Activated B cell treated with CpG ODN at 0.5 μM for 24 hours (primary cell): ENCODE results near the gene UBE2Q1. TPM values are rescaled to one million over a fixed set of nuclear protein-coding genes. Genes with fewer than 3 reads are reported as not detected.

Experiments used
- ATAC-seq: fragments of 200-7000 bp; cut with Tn5 transposase; one replicate; pipeline ENCODE4 v1.10.0; 2021; ENCODE audit warnings: low read depth, mild to moderate bottlenecking, moderate library complexity
- CTCF ChIA-PET: fragments of 350-600 bp; sonication (Branson Sonifier 250); formaldehyde crosslinking; loops from one replicate; lab custom pipeline; 2021; ENCODE audit warnings: antibody characterized with exemption; lab: Charles Lee
- POLR2A ChIA-PET: fragments of 350-600 bp; sonication (Branson Sonifier 250); formaldehyde crosslinking; loops from one replicate; lab custom pipeline; 2021; ENCODE audit warnings: antibody characterized with exemption; lab: Charles Lee
- DNase-seq: peaks from one replicate; pipeline ENCODE4 v3.0.0; 2022
- H3K27ac Mint-ChIP-seq: one replicate; pipeline ENCODE4 v1.8.0; 2020; ENCODE audit warnings: mixed read lengths
- H3K27me3 Mint-ChIP-seq: one replicate; pipeline ENCODE4 v1.8.0; 2021; ENCODE audit warnings: mixed read lengths
- H3K36me3 Mint-ChIP-seq: one replicate; pipeline ENCODE4 v1.8.0; 2021; ENCODE audit warnings: low read depth, mixed read lengths
- H3K4me1 Mint-ChIP-seq: one replicate; pipeline ENCODE4 v1.8.0; 2021; ENCODE audit warnings: mixed read lengths
- H3K4me3 Mint-ChIP-seq: one replicate; pipeline ENCODE4 v1.8.0; 2020; ENCODE audit warnings: mild to moderate bottlenecking, mixed read lengths
- H3K9me3 Mint-ChIP-seq: one replicate; pipeline ENCODE4 v1.8.0; 2020; ENCODE audit warnings: mixed read lengths
- intact Hi-C: fragments of 100-400 bp; cut with micrococcal nuclease; formaldehyde crosslinking; loops from one replicate; pipeline ENCODE4 v1.15.1; 2024
- total RNA-seq: library from RNA; stranded (reverse); gene quantifications from 2 replicates; pipeline ENCODE4 v1.2.3, GENCODE V29; 2022
- TF ChIP-seq, protein P1 (sequence below): fragments of 200-600 bp; IDR thresholded peaks from one replicate; pipeline ENCODE4 v1.8.0; 2022; ENCODE audit warnings: antibody characterized with exemption, mild to moderate bottlenecking

Gene UBE2Q1
- total RNA-seq, 1 donor from 2014 or later, result 104 TPM

DNA sequence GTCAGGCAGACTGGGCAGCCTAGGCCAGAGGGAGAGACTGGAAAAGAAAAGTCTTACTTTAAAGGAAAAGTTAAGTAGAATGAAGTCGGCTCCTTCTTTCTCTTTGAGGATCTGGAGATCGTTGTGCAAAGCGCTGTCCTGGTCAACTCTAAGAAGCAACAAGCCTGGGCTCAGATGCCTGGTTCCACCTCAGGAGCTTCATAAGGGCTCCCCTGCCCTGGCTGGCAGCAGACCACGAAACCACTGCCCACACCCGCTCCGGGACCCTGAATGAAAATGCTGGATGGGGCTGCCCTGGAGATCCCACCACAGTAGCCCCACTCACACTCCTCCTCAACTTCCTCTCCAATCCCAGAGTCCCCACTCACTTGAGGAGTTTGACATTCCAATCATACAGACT lies 6.4 kb downstream of the UBE2Q1 start:
- no peak overlapping the region for H3K4me3 Mint-ChIP-seq
- CTCF ChIA-PET, result interaction anchor here (0.9 kb wide), 1 partner anchor 72 kb away, joined by 3 read pairs; no protein-coding TSS in a partner anchor
- H3K9me3 Mint-ChIP-seq, result no peaks in the 10 kb centered on the region
- ATAC-seq (no peak), DNase-seq (no peak)
- H3K27ac Mint-ChIP-seq, result no peak overlapping the region
- intact Hi-C loops, result loop anchor here (10.0 kb wide), 1 partner anchor 623 kb away; the partner anchor contains the start of genes KRTCAP2 and TRIM46
- no peaks in the 10 kb centered on the region for H3K27me3 Mint-ChIP-seq
- TF ChIP-seq, protein P1, sequence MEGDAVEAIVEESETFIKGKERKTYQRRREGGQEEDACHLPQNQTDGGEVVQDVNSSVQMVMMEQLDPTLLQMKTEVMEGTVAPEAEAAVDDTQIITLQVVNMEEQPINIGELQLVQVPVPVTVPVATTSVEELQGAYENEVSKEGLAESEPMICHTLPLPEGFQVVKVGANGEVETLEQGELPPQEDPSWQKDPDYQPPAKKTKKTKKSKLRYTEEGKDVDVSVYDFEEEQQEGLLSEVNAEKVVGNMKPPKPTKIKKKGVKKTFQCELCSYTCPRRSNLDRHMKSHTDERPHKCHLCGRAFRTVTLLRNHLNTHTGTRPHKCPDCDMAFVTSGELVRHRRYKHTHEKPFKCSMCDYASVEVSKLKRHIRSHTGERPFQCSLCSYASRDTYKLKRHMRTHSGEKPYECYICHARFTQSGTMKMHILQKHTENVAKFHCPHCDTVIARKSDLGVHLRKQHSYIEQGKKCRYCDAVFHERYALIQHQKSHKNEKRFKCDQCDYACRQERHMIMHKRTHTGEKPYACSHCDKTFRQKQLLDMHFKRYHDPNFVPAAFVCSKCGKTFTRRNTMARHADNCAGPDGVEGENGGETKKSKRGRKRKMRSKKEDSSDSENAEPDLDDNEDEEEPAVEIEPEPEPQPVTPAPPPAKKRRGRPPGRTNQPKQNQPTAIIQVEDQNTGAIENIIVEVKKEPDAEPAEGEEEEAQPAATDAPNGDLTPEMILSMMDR, result no peak
- H3K36me3 Mint-ChIP-seq, result peaks cover 79% of the 10 kb centered on the region
- H3K4me1 Mint-ChIP-seq, result peaks cover 20% of the 10 kb centered on the region
- POLR2A ChIA-PET, result interaction anchor here (0.5 kb wide), 2 partner anchors 57 to 1726 kb away, joined by 6 read pairs; no protein-coding TSS in a partner anchor

DNA sequence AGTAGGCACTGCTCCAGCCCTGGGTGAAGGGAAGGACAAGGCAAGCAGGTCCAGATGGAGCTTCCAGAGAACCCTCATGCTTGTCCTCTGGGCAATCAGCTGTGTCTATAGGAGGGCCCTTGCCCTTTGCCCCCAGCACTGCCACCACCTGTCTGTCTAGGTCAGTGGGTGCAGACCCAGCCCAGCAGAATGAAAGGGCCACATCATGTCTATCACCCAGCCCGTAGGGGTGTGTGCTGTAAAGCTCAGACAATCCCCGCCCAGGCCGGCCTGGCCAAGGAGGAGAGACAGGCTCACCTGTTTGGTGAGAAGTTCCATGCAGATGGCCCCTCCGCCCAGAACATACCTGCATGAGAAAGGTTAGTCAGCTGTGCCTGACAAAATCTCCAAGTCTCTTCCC lies 7.0 kb downstream of the UBE2Q1 start:
- Mint-ChIP-seq H3K4me3 (no peak overlapping the region), H3K9me3 (no peaks in the 10 kb centered on the region), H3K27me3 (no peaks in the 10 kb centered on the region), H3K4me1 (peaks cover 16% of the 10 kb centered on the region), H3K36me3 (peaks cover 79% of the 10 kb centered on the region), H3K27ac (no peak overlapping the region)
- DNase-seq (no peak), ATAC-seq (no peak)
- ChIA-PET POLR2A (interaction anchor here (0.5 kb wide), 1 partner anchor 57 kb away, joined by 6 read pairs; no protein-coding TSS in a partner anchor), CTCF (interaction anchor here (0.9 kb wide), 1 partner anchor 72 kb away, joined by 3 read pairs; no protein-coding TSS in a partner anchor)
- TF ChIP-seq, protein P1, result no peak
- intact Hi-C loops, result loop anchor here (10.0 kb wide), 1 partner anchor 623 kb away; the partner anchor contains the start of genes KRTCAP2 and TRIM46

DNA sequence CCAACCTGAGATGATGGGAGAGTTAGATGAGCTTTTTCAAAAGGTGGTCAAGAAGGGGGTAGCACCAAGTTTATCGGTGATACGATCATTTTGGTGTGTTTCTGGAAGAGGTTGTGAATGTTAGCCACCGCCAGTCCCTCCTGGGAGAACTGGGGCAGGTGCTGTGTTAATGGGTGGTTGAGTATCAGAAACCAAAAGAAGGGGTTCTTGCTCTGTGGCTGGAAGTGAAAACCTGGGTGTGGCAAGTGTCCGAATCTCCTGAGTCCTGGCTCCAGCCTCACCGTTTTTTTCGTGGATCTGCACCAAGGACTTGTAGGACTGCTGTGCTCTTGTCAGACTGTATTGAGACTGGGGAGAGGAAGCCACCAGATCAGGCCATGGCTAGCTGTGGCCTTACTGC lies 7.8 kb downstream of the UBE2Q1 start:
- TF ChIP-seq, protein P1, result no peak
- POLR2A ChIA-PET, result no interaction called here
- intact Hi-C loops, result loop anchor here (10.0 kb wide), 1 partner anchor 624 kb away; the partner anchor contains the start of genes KRTCAP2 and TRIM46
- CTCF ChIA-PET, result interaction anchor here (6.2 kb wide), 1 partner anchor 70 kb away, joined by 101 read pairs; no protein-coding TSS in a partner anchor
- ATAC-seq (no peak), DNase-seq (no peak)
- no peak overlapping the region for H3K4me3 Mint-ChIP-seq
- H3K36me3 Mint-ChIP-seq, result peaks cover 71% of the 10 kb centered on the region
- H3K27me3 Mint-ChIP-seq, result no peaks in the 10 kb centered on the region
- H3K9me3 Mint-ChIP-seq, result no peaks in the 10 kb centered on the region
- no peak overlapping the region for H3K27ac Mint-ChIP-seq
- H3K4me1 Mint-ChIP-seq, result peaks cover 9% of the 10 kb centered on the region

DNA sequence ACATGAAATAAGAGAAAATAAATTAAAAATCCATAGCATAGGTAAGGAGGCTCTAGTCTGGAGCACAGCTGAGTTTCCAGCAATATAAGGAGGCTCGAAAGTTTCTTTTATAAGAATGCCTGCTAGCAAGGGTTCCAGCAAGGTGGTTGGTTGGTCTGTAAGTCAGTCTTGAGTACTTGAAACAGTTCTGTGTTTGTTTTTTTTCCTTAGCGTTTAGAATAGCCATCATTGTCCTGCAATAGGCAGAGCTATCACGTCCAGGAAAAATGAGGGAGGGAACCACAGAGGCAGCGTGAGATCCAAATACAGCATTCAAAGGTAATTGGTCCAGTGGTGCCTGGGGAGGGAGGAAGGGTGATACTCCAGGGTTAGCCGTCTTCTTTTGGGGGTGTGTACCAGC lies 8.4 kb downstream of the UBE2Q1 start:
- Mint-ChIP-seq H3K9me3 (no peaks in the 10 kb centered on the region), H3K27ac (no peak overlapping the region), H3K4me1 (peaks cover 5% of the 10 kb centered on the region), H3K27me3 (no peaks in the 10 kb centered on the region), H3K4me3 (no peak overlapping the region), H3K36me3 (peaks cover 66% of the 10 kb centered on the region)
- ATAC-seq, result no peak
- TF ChIP-seq, protein P1, result no peak
- intact Hi-C loops, result loop anchor here (10.0 kb wide), 1 partner anchor 625 kb away; the partner anchor contains the start of genes KRTCAP2 and TRIM46
- DNase-seq, result no peak
- POLR2A ChIA-PET, result no interaction called here
- CTCF ChIA-PET, result interaction anchor here (6.2 kb wide), 1 partner anchor 70 kb away, joined by 101 read pairs; no protein-coding TSS in a partner anchor

DNA sequence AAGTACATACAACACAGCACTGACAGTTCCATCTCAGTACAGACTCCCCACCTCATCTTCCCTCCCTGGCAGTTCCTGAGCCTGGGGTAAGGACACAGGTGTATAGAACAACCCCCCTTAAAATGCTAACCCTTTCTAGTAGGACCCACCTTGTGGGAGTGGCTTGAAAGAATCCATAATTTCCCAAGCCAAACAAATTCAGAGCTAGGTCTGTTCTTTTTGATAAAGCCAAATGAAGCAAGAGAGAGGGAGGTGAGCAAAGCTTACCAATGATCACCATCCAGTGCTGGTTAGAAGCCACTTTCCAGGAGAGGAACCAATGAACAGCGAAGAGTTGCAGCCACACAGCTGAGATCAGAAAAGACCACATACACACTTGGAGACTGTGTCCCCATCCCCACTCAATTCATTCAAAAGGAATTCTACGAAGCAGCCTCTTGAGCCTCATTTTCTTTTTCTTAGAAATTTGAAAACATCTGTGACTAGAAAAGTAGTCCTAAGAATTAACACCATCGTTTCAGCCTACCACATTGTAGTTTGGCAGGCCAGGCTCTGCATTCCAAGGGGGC lies 9.2 kb downstream of the UBE2Q1 start:
- no peak for DNase-seq
- intact Hi-C loops, result no loop called here
- H3K27me3 Mint-ChIP-seq, result no peaks in the 10 kb centered on the region
- no peak overlapping the region for H3K4me3 Mint-ChIP-seq
- peaks cover 58% of the 10 kb centered on the region for H3K36me3 Mint-ChIP-seq
- no peaks in the 10 kb centered on the region for H3K9me3 Mint-ChIP-seq
- CTCF ChIA-PET, result interaction anchor here (6.2 kb wide), 1 partner anchor 69 kb away, joined by 101 read pairs; no protein-coding TSS in a partner anchor
- TF ChIP-seq, protein P1, result no peak
- ATAC-seq, result no peak
- H3K4me1 Mint-ChIP-seq, result peaks cover 5% of the 10 kb centered on the region
- POLR2A ChIA-PET, result no interaction called here
- no peak overlapping the region for H3K27ac Mint-ChIP-seq
